GM21619 (cell line): ENCODE results near the gene TAS2R42.

Source experiments
- ATAC-seq: cut with Tn5 transposase; IDR thresholded peaks from one replicate; pipeline ENCODE4 v1.9.1; 2021; ENCODE audit not compliant: unreplicated experiment

TAS2R42 gene, protein sequence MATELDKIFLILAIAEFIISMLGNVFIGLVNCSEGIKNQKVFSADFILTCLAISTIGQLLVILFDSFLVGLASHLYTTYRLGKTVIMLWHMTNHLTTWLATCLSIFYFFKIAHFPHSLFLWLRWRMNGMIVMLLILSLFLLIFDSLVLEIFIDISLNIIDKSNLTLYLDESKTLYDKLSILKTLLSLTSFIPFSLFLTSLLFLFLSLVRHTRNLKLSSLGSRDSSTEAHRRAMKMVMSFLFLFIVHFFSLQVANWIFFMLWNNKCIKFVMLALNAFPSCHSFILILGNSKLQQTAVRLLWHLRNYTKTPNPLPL

DNA sequence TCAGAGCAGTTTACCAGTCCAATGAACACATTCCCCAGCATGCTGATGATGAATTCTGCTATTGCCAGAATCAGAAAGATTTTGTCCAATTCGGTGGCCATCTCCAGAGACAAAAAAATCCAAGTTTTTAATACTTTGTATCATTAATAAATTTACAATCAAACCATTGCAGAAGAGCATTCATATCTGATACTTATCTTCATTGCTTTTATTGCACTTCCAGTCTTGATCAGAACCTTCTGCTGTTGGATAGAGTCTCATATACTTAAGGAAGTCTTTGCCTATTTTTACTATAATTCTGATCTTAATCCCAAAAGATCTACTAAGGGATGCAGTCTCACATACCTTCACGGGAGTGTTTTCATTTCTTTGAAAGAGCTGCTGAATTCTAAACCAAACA, at the start of gene TAS2R42:
Gene TAS2R42 (minus strand): TSS at position 101 of the 400 bp plus-strand sequence. CDS start 0 bp downstream, at position 101.
- ATAC-seq: no peak

DNA sequence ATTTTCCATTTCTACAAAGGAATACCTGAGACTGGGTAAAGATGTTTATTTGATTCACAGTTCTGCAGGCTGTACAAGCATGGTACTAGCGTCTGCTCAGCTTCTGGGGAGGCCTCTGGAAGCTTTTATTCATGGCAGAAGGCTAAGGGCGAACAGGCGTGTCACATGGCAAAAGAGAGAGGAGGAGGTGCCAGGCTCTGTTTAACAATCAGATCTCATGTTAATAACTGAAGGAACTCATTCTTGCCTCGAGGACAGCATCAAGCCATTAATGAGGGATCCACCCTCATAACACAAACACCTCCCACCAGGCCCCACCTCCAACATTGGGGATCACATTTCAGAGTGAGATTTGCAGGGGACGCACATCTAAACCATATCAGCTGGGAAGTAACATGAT, 46.8 kb upstream of the TAS2R42 start:
- ATAC-seq: no peak

DNA sequence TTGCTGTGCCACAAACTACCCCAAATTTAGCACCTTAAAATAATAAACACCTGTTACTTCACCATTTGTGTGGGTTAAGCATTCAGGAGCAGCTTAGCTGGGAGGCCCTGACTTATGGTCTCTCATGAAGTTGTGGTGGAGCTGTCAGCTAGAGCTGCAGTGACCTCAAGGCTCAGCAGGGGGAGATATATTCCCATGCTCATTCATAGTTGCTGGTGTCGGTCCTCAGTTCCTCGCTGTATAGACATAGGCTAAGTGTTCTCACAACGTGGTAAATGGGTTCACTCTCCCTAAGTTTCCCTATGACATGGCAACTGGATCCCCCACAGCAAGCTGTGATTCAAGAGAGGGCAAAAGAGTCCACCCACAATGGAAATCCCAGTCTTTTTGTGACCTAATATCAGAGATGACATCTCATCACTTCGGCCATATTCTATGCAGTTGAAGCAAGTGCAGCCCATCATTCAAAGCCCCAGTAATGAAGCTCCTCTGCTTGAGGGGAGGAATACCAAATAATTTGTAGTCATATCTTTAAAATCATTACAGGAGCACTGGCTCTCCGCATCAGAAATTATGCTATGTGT, 41.7 kb upstream of the TAS2R42 start:
- no peak for ATAC-seq

DNA sequence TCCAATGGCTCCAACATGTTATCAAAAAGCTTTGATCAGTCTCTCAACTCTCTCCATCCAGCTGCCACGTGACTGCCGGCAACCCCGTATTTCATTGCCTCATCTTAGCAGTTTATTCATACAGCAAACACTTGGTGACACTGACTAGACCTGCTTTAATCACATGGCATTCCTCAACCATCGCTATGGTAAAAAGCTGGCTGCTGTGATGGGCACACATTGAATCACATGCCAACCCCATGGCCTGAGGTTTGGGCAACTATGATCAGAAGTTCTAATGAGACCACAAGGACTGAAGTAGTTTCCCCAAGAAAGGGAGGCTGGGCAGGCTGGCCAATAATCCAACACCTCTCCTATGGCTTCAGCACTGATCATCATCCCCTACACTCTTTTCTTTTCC, 40.6 kb upstream of the TAS2R42 start:
- ATAC-seq: no peak

DNA sequence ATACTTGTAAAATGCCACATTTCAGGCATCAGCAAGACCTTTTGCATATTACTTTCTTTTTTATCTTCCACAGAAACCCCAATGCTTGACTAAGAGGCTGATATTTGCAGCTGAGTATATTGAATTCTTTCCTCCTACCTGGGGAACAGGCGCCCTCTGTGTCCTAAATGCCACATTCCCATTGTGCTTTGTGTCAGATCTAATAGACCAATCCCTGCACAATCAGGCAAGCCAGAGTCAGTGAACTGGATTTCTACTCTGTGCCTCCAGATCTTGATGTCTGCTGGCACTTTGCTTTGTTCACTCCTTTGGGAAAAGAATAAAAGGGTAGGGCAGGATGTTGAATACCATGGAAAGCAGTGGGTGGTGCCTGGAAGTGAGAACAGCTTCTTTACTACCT, 22.4 kb upstream of the TAS2R42 start:
- ATAC-seq: no peak

DNA sequence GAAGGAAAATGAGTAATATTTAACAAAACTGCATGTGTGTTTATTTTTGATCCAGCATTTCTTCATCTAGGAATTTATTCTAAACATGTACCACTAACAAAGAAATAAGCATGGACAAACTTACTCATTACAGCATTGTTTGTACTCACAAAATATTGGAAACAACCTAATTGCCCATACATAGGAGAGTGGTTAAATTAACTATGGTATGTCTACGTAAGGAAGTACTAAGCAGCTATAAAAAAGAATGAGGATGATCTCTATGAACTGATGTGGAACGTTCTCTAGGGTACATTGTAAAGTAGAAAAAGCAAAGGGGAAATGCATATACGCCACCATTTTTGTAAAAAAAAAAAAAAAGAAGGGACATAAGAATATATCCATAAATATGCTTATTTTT, 17.4 kb upstream of the TAS2R42 start:
- no peak for ATAC-seq

DNA sequence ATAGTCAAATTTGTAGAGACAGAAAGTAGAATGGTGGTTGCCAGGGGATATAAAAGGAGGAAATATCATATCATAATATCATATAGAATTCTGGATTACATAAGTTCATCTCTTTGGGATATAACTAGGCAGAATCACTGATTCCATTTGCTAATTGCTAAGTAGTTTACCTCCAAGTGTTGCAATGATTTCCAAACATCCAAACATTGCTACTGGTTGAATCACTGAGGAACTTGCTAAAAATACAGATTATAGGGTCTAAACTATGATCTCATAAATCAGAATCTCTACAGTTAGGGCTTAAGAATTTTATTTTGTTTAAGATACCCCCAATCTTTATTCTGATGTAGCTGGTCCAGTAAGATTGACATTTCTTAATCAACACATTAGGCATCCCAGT, 16.1 kb upstream of the TAS2R42 start:
- ATAC-seq: no peak

DNA sequence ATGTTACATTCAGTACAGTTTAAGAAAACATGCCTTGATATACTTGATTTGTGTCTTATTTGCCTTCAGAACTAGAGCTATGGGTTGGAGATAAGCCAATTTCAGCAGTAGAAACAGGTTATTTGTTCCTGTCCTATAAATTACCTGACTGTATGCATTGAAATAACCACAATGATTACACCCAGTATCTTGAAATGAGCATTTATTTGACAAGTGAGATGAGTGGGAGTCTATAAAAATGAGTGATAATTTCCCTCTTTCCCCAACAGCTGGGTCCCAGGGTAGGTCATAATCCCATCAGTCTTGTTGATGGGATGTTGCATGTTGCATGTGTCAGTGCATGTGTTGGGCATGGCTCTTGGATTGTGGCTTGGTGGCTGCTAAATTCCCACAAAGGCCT, 3.7 kb downstream of the TAS2R42 start:
- ATAC-seq: no peak

DNA sequence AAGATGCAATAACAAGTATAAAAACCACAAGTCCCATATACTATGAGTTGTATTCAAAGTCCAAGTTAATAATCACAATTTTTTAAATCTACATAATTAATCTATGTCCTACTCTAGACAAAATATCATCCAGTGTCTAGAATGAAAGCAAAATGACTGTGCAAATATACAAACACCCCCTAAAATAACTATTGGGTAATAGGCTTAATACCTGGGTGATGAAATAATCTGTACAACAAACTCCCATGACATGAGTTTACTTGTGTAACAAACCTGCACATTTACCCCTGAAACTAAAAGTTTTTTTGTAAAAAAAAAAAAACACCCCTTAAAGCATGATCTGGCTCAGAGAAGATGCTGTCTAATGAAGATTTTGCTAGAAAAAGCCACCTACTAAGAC, 4.2 kb downstream of the TAS2R42 start:
- ATAC-seq: no peak

DNA sequence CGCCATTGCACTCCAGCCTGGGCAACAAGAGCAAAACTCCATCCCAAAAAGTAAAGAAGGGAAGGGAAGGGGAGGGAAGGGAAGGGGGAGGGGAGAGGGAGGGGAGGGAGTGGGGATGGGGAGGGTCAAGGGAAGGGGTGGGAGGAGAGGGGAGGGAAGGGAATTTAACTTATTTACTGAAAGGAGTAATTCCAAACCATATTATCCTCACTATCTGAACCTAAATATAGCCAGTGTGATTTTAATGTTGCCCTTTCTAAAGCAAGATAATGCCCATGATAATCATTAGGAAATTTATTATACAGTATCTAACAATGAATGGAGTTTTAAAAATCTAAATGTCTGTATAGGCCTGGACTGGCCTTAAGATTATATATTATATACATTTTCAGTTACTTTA, 8.5 kb downstream of the TAS2R42 start:
- no peak for ATAC-seq

DNA sequence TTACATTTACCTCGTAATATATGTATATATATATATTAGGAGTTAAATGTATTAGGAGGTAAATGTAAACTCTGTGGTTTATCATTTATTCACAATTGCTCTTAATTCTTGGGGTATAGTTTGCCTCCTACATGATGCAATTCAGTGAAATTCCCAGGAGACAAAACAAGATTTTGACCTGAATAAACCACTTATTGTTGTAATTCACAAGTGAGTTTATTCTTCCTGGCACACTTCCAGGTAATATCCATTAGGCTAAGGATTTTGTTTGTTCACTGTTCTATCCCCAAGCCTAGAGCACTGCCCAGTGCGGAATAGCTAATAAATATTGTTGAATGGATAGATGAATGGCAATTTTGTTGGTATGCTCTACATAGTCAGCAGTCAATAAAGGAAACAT, 12.7 kb downstream of the TAS2R42 start:
- no peak for ATAC-seq

DNA sequence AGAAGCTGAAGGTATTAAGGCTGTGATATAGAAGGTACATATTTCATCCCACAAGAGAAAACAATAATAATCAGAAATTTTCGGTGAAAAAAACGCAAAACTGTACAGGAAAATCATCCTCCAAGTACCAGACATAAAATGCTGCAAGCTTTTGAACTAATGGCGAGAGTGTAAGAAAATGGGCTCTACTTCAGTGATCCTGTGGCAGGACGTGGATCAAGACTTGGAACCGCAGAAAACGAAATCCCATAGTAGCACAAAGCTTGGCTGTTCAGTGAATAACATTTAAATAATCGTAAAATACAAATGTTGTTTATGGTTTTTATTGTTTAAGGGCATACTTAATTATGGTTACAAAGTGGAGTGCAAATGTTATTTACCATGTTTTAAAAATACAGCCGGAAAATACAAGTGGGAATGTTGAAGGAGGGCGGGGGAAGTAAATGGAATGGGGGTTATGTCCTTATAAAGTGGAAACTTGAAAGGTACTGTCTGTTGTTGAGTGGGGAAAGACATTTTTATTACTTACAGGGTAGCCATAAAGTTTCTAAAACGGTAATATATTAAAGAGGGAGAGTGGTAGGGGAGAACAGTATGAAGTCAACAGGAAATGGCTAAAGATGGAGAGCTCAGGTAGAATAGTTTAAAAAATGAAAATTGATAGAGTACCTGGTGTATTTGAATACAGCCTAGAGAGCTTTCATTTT, 14.6 kb downstream of the TAS2R42 start:
- ATAC-seq: no peak

DNA sequence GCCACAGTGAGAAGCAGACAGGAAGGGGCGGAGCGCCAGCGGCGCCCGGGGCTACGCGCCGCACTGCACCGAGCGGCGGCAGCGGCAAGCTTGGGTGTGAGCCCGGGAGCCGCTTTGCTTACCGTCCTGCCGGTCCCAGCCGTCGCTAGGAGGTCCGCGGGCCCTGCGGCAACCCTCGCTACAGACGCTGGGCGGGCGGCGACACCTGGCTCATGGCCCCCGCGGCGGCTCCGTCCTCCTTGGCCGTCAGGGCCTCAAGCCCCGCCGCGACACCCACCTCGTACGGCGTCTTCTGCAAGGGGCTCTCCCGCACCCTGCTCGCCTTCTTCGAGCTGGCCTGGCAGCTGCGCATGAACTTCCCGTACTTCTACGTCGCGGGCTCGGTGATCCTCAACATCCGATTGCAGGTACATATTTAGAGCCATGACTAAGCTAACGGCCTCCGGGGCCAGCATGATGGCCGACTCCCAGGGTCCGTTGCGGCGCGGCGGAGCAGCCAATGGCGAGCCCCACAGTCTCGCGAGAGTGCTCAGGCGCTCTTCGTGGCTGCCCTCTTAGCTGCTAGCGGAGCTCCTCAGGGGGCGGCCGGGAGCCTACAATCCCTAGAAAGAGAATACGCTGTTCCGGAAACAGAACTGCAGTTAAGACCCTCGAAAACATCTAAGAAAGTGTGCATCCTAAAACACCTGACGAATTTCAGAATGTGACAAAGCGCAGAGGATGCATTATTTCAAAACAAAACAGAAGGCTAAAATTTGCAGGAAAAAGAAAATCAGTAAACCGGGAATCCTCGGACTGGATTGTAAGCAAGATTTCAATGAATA, 15.4 kb downstream of the TAS2R42 start, which contains the start of gene SMIM10L1:
Gene SMIM10L1 (plus strand): TSS at position 50 of the 824 bp plus-strand sequence. CDS start 163 bp downstream, at position 213.
- ATAC-seq: peak; percentile 95

DNA sequence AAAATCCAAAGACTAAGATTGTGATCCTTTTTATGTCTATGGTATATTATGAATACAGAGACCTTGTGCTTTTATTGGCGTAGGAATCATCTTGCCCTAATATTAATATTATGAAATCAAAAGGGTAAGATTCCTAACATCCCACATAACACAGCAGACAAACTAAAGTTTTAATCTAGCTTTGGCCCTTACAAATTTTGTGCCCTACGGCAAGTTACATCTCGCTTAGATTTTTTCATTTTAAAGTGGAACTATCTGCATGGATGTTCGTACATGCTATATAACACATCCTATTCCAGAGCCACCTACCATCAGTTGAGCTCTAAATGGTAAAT, 16.0 kb downstream of the TAS2R42 start:
- no peak for ATAC-seq

DNA sequence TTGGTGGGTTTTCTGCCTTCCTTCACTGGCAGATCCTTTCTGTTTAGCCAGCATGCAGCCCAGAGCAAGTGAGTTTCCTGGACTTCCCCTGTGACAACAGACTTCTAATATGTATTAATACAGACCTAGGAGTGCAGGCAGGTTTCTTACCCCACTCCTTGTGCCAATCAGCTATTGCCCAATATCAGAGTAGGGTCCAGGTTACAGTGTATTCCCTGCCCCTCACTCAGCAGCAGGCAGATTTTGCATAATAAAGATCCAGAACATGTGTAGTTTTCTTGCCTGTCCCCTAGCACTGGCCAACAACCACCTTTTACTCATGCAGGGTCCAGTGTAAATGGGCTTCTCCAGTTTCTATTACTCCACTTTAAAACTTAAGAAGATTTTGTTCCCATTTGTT, 20.4 kb downstream of the TAS2R42 start:
- ATAC-seq: no peak

DNA sequence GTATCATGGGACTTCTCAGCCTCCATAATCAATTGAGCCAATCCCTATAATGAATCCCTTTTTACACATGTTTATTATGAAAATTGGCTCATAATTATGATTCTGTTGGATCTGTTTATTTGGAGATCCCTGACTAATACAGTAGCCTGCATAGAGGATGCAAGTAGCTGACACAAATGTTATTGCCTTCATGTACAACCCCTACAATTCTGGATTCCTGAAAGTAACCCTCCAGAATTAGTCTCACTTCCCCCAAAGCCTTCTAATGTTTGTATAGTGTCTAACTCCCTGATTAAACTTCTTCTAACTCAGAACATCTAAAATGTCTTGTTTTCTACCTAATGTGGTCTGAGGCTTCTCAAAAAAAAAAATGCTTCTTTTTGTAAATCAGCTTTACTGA, 22.4 kb downstream of the TAS2R42 start:
- no peak for ATAC-seq

DNA sequence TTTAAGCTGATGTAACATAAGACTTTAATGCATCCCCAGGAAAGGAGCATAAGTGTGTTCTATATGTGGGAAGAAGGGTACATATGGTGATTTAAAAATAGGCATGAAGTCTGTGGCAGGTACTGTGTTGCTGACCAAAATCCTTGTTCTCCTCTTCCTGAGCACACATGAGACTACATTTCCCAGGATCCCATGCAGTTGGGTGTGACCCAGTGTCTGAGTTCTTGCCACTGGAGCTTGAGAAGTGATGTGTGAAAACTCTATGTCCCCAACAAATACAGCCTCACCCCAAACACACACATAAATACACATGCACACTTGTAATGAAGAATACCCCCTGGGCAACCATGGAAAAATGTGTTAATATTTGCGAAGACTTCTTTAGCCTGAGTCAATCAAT, 24.2 kb downstream of the TAS2R42 start:
- no peak for ATAC-seq

DNA sequence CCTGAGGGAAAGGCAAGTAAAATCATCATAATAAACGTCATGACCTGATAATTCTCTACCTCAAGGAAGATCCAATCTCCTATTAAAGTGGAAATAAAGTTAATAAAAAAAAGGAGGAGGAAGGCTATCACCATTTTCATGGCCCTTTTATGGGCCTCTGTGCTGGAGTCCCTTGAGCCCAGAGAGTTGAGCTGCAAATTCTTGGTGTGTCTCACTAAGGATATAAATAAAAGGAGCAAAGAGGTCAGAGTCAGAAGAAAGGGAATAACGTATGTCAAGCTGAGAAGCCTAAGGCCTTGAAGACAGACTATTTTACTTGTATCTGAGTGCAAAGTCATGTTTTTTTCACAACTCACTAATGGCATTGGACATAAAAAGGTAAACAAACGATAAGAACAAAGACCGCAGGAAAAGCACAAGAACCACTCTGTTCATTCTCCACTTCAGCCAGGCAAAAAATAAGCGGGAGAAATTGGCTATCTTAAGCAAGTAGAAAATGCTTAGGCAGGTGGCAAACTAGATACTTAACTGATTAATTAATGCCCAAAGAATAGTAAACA, 27.8 kb downstream of the TAS2R42 start:
- ATAC-seq: no peak

DNA sequence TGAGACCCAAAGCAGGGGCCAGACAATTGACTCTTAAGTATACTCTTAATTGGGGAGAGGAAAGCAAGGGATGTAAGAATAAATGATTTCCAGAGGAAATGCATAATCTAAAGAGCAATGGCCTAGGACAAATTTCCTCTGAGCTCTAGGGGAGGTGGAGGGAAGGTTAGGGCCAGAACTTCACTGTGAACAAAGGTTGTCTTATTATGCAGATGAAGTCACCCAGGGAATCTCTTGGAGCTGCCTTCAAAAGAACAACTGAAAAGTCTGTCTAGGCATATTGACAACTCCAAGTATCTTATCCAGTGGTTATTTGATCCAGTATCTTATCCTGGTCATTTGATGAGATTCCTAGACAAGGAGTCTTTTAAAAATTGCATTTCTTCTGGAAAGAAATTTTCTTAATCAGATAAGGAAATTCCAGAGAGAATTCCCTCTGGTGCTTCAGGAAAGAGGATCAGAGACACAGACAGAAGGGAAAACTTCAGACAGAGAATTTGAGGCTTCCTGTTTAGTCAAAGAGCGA, 32.3 kb downstream of the TAS2R42 start:
- ATAC-seq: no peak

DNA sequence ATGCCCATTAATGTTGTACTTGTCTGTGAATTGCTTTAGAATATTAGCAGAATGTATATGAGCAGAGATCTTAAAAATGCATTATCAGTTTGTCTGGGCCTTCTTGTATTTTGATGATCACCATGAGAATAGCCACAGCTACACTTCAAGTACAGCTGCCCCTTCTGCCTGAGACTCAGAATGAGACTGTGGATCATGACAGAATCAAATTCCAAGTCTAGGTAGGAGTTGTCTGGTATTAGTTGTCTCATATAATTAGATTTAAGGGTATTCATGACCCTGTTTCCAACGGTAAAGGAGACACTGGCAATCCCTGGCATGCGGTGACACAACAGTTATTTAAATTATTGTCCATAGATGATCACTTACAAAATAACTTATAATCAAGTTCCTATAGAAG, 34.0 kb downstream of the TAS2R42 start:
- no peak for ATAC-seq

DNA sequence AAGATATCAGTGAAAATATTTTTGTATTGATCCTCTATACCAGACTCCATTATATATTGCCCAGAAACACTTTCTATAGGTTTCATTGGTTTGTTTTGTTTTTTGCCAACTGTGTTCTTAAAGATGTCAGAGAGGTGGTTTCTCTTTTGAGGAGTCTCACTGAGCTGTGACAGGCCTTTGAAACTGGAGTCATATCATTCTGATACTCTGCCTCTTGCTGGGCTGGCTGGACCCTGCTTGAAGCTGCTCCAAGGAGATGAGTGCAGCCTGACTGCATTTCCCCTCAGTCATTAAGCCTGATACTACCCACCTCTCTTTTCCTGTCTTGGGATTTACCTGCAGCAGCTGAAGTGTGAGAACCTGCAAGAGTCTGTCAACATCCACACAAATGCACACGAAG, 35.9 kb downstream of the TAS2R42 start:
- ATAC-seq: peak; percentile 54
